Measurements from ENCODE around the gene SOX9.

- TF ChIP-seq CTCF (IDR thresholded peaks at IDR 0.05) (no peak), MAFK (IDR thresholded peaks at IDR 0.05; ENCODE audit: partially characterized antibody) (no peak), NR3C1 (IDR thresholded peaks at IDR 0.05) (no peak), NFE2L2 (conservative IDR thresholded peaks at IDR 0.05; ENCODE audit: low read length) (no peak), SMC3 (IDR thresholded peaks at IDR 0.05) (no peak), MAX (IDR thresholded peaks at IDR 0.05) (no peak), FOSB (CRISPR knock-in tag; IDR thresholded peaks at IDR 0.05) (no peak), CHD4 (IDR thresholded peaks at IDR 0.05; ENCODE audit: borderline replicate concordance) (no peak), POLR2A (IDR thresholded peaks at IDR 0.05; ENCODE audit: low read length) (no peak), EP300 (IDR thresholded peaks at IDR 0.05) (no peak), USF2 (IDR thresholded peaks at IDR 0.05) (no peak), RFX5 (IDR thresholded peaks at IDR 0.05) (no peak)
Observed at GRCh38 chr17:72150632-72151460, 30.0 kb downstream of the SOX9 start.

All from A549 (cell line).